HG02798 (cell line): ENCODE measurements around the gene WDR17.
A peak's percentile ranks its signal among the peaks of the same experiment; 100 is the strongest.

Source experiments
- ATAC-seq: cut with Tn5 transposase; IDR thresholded peaks from one replicate; pipeline ENCODE4 v1.9.1; 2021; ENCODE audit warnings: mild to moderate bottlenecking; ENCODE audit not compliant: unreplicated experiment, poor library complexity

WDR17 gene

DNA sequence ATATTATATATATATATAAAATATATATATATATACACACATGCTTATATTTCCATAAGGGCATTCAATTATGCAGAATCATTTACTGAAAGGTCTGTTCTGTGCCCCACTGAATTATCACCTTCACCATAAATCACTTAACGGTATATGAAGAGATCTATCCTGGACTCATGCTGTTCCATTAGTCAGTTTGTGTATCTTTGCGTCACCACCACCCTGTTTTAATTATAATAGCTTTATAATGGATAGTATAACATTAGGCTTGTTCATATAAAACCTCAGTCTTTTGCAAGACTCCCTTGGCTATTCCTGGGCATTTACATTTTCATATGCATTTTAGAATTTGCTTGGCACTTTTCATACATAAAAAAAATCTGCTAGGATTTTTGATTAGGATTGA is 19.1 kb downstream of the WDR17 start:
- ATAC-seq = no peak

DNA sequence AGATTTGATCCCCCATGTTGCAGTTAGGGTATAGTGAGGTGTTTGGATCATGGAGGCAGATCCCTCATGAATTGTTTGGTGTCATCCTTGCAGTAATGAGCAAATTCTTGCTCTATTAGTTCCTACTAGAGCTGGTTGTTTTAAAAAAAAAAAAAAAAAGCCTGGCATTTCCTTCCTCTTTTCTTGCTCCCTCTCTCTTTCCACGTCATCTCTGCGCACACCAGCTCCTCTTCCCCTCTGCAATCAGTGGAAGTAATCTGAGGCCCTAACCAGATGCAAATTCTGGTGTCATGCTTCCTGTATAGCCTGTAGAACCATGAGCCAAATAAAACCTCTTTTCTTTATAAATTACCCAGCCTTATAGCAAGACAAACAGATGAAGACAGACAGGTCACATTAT is 24.5 kb downstream of the WDR17 start:
- ATAC-seq = no peak

DNA sequence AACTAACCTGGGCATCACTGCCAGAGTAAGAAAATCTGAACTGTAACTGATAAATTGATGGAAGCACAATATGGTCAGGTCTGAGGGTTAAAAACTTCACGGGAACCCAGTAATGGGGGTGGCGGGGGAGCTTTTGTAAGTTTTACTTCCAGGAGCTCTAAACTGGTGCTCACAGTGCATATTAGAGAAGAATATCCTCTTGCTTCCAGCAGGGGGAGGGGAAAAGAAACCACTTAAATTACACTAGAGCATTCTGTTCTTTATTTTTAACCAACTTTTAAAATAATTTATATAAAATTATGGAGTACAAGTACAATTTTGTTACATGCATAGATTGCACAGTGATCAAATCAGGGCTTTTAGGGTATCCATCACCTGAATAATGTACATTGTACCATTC is 33.7 kb downstream of the WDR17 start:
- ATAC-seq = no peak

DNA sequence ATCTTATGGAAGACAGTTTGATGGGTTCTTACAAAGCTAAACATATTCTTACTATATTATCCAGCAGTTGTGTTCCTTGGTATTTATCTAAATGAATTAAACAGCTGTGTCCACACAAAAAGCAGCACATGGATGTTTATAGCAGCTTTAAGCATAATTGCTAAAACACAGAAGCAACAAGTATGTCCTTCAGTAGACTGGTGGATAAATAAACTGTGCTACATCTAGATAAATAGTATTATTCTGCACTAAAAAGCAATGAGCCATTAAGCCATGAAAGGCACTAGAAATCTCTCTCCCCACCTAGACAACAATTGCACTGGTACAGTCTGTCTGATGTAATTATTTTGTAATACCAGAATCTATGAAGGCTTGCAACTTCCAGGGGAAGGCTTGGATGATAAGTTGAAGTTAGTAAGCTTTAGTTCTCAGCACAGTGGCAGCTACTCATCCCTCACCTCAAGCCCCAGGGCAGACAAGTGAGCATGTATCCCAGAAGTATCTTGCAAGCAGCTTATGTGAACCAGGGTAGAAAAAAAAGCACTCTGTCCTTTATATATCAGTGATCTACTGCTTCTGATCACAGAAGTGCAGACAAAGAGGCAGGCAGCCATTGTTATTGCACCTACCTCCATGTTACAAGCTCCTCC is 36.9 kb downstream of the WDR17 start:
- no peak for ATAC-seq

DNA sequence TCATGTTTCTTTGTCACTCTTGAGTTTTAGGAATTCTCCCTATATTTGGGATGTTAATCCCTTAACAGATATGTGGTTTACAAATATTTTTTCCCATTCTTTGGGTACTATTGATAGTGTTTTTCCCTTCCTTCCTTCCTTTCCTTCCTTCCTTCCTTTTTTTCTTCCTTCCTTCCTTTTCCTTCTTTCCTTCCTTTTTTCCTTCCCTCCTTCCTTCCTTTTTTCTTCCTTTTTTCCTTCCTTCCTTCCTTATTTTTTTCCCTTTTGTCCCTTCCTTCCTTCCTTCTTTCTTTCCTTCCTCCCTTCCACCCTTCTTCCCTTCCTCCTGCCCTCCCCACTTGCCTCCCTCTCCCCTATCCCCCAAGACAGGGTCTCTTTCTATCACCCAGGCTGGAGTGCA is 42.1 kb downstream of the WDR17 start:
- ATAC-seq = no peak

DNA sequence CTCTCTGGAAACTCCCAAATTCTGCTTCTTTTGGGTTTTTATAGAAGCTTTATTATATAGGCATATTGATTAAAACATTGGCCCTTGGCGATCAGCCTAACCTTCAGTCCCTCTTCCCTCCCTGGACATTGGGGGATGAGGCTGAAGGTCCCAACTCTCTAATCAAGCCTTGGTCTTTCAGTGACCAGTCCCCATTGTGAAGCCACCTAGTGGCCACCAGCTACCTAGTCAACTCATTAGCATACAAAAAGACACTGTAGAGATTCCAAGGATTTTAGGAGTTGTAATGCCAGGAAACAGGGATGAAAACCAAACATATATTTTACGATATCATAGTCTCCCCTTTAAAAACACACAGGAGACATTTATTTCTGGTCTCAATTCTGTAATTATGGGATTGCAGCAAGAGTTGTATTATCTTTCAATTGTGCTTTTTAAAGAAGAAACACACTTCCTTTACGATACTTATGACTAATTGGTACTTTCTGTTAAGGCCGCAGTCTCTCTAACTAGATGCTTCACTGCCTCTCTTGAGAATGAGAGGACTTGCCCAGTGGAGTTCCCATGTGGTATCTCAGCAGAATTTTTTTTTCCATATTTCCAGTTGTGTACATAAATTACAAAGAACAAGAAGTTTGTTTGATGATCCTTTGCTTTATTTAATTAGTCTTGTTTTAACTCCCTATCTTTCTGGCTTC is 58.2 kb downstream of the WDR17 start:
- peak; percentile 100 for ATAC-seq

DNA sequence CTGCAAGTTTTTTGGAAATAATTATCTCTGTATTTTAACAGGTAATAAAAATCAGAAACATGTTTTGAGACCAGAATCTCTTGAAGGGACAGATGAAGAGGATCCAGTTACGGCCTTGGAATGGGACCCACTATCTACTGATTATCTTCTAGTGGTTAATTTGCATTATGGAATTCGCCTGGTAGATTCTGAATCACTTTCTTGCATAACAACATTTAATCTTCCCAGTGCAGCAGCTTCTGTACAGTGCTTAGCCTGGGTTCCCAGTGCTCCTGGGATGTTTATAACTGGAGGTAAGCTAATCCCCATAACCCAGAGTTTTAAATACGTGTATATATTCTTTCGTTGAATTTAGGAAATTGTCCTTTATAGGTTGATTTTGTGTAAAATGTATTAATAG is 59.4 kb downstream of the WDR17 start:
- ATAC-seq = no peak

DNA sequence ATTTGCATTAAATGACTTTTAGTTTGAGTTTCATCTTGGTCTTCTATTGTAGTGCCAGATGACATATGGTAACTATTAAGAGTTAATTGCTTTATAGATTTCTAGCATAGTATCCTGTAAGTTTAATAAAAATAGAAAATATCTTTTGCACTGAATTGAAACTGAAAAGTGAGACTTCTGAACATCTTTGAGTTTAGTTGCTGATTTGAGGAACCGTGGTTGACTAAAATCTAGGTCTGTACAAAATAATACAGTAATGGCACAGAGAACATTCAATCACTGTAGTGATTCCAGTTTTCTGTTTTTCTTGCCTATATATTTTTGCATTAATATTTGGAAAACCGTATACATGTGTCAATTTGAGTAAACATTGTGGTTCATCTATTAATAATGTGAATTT is 69.0 kb downstream of the WDR17 start:
- no peak for ATAC-seq

DNA sequence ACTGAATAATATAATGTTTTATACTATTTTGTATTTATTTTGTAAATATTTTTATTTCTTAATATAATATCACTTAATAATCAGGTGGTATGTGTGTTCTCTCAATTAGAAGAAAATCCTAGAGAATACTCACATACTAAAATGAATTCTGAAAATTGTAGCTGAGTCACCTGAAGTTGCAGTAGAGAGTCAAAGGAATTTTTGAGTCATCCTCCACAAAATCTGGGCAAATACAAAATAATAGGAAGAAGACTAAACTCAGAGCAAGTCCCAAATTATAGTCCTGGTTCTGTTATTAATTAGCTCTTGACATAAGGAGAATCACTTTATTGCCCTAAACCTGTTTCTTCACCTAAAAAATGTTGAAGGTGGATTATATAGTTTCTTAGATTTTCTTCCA is 72.0 kb downstream of the WDR17 start:
- ATAC-seq = no peak

DNA sequence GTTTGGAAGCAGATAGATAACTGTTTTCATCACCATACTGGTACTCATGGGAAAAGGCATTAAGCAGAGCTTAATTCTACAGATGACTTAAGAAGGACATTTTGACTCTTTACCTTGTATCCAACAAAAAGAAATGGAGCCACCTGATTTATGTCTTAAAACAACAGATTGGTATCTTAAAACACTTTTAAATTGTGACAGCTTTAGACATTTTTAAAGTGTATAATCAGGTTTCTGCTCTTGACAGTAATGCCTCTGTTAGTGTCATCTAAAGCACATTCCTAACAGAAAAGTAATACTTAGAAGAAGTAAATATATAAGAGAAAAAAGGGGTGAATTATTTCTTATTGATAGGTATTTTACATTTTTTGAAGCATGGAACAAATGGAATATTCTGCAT is 73.9 kb downstream of the WDR17 start:
- ATAC-seq = no peak

DNA sequence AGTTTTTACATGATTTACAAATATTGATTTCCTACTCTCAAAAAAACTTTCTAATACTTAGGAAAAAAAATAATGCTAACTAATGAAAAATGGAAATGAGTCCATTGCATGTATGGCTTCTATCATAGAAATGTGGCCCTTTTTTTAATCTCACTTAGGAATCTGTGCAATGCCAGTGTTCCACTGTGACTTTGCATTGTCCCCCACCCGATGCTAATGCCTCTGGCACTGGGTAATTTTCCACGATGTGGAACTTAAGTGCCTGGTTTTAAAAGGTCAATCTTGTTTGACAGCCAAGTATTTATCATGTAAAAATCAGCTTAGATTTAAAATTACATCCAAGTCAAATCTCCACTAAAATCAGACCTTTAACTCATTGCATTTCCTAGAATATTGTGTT is 76.6 kb downstream of the WDR17 start:
- ATAC-seq = no peak

DNA sequence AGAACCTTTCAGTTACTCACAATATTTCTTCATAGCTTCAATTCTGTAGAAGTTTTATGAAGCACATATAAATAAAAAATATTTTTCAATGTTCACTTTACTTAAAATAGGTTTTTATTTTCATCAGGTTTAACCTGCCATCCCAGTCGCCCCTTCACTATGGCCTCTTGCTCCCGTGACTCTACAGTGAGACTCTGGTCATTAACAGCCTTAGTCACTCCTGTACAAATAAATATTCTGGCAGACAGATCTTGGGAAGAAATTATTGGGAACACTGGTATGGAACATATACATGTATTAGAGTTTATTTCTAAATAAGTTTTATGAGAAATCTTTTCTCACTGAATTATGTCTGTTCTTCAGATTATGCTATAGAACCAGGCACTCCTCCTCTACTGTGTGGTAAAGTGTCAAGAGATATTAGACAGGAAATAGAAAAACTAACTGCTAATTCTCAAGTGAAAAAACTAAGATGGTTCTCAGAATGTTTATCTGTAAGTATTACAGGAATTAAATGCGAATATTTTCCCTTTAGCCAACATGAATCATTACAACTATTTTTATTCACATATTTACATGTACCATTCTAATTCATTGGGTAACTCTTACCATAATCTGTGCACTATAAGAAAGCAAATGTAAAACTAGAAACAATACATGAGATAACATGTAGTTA is 84.2 kb downstream of the WDR17 start:
- ATAC-seq = no peak

DNA sequence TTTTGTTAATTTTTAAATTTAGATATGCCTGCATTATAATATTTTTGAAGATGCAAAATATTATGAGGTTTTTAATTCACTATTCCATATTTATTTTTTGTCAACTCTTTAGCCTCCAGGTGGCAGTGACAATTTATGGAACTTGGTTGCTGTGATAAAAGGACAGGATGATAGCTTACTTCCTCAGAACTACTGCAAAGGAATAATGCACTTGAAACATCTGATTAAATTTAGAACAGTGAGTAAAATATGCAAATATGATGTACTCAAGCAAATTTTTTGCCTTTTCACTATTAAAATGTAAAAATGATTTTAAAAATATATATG is 84.7 kb downstream of the WDR17 start:
- ATAC-seq = no peak

DNA sequence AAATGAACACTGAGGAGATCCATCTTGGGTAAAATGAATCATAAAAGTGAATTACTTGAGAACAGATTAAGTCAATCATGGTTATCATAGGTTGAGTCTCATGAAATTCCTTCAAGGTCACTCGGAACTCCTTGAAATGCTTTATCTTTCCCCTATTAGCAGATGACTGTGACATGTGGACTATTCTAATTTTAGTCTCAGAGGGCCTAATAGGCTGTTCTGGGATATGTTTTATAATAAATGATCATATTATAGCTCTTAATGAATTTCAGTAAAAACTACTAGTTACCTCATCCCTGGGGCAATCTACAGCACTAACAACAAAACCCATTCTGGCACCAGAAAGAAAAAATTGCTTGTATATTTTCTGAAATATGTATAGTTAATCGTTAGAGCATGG is 85.1 kb downstream of the WDR17 start:
- ATAC-seq = no peak

DNA sequence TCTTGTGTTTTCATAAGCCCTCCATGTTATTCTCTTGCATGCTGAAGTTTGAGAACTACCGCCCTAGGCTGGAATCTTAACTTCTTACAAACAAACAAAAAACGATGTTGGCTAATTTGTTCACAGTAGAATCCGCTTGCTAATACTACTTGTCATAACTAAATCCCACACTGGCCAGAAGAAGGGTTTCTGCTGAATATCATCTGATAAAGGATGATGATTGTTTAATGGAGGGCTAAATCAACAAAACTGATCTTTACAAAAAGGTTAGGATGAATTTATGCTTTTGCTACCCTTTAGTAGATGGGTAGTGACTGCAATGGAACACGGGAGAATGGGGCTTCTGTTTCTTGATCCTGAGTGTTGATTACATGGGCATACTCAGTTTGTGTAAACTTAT is 87.5 kb downstream of the WDR17 start:
- ATAC-seq = no peak

DNA sequence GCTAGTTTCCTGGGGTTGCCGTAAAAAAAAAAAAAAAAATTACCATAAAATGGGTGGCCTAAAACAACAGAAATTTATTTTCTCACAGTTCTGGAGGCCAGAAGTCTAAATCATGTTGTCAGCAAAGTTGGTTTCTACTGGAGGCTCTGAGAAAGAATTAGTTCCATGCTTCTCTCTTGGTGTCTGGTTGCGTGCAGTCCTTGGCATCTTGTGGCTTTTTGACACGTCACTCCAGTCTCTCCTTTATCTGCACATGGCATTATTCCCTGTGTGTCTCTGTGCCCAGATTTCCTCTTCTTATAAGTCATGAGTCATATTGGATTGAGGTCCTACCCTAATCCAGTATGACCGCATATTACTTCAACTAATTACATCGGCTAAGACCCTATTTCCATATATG is 91.0 kb downstream of the WDR17 start:
- no peak for ATAC-seq

DNA sequence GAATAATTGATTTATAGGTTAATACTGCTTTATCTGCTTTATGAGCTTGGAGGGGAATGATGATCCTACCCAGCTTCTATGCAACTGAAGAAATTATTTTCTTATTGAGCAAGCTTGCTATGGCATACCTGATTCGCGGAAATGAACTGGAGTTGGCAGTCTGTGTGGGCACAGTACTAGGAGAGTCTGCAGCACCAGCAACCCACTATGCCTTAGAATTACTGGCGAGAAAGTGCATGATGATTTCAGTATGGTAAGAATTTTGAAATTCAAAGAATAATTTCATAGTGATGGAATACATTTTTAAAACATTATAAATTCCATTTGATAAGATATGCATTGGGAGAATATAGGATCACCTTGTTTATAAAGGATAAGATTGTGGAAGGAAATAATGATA is 97.4 kb downstream of the WDR17 start:
- ATAC-seq = no peak

DNA sequence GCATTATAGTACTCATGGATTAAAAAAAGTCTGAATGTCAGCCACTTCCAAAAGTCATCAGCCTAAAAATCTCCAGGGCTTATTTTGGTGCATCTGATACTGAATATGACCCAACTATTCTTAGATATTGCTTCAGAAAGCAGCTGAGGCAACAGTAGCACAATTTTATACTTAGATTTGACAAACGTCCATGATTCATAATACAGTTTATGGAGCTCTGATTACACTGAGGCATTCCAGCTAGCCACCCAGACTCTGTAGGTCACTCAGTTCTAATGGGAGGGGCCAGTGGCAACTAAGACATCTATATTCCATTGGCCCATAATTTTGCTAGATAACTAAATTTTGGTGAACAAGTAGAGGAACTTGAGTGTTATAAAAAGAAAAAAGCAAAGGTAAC is 119.4 kb downstream of the WDR17 start:
- ATAC-seq = no peak

DNA sequence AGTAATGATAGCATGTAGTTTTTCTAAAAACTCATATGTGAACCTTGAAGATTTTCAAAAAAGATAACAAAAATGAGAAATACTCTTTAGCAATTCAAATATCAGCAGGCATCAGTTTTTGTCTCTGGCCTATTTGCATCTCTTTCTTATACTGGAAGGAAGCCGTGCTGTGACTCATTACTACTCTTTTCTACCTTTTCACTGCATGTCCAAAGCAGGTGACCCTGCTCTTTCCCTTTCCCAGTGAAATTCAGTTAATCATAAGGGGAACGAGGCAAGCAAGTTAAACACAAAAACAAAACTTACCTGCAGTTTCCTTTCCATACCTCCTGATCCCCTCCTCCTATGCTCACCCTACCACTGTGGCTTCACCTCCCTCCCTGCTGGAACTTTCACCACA is 120.4 kb downstream of the WDR17 start:
- ATAC-seq = no peak

DNA sequence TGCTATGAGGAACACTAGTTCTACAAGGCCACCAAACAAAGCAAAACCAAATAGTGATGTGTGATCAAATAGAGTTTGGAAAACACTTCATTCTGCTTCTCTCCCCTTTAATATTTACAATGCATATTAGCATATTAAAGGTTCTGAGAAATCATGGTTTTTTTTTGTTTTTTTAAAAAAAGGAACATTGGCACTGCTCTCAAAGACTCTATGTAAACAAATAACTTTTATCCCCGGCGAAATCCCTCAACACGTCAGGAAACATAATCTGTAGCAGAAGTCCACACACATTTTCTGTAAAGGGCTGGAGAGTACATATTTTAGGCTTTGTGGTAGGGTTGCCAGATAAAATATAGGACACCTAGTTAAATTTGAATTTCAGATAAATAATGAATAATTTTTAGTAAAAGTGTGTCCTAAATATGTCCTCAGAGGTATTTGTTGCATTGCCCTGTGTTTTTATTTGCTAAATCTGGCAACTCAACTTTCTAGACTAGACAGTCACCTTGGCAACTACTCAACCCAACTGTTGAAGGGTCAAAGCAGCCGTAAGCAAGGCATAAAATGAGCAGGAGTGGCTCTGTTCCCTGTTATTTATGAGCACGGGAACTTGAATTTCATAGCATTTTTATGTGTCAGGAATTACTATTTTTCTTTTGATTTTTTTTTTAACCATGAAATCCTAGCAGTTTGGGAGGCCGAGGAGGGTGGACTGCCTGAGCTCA is 121.2 kb downstream of the WDR17 start:
- no peak for ATAC-seq

DNA sequence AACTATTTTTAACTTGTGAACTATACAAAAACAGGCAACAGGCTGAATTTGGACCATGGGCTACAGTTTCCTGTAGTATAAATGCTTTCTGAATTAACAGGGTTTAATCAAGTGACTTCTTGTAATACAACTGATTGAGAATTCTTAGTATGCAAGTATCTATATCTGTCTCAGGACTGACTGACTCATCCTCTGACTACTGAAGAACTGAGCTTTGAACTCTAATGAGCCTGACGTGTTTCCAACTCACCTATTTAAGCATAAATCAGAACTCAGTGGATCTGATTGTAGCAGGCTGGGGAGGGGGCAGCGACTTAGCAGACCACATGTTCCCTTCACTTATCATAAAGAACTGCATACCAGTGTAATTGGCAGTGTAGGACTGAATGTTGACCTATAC is 122.0 kb downstream of the WDR17 start:
- peak; percentile 29 for ATAC-seq
